SK-N-MC (cell line): Measurements from ENCODE around the gene RASSF3.

ENCODE experiments used
- DNase-seq: peaks from one replicate; pipeline ENCODE4 v3.0.0-alpha.2; 2011; ENCODE audit warnings: low read depth, low spot score
- H3K27ac ChIP-seq: fragments of 200-600 bp; sonication (generic); 2 replicates; pipeline ENCODE4 v1.5.1; 2016; ENCODE audit warnings: mixed run types
- H3K36me3 ChIP-seq: fragments of 200-600 bp; sonication (generic); 2 replicates; pipeline ENCODE4 v1.6.1; 2017; ENCODE audit warnings: antibody characterized with exemption, low read length, mixed read lengths; ENCODE audit not compliant: insufficient read depth
- H3K4me3 ChIP-seq: fragments of 200-600 bp; sonication (generic); 2 replicates; pipeline ENCODE4 v1.5.1; 2016
- H3K9ac ChIP-seq: fragments of 200-600 bp; sonication (generic); 2 replicates; pipeline ENCODE4 v1.8.0; 2017; ENCODE audit warnings: mixed run types, mixed read lengths; ENCODE audit not compliant: insufficient read length
- H3K9me3 ChIP-seq: fragments of 200-600 bp; sonication (generic); 2 replicates; pipeline ENCODE4 v1.6.1; 2017; ENCODE audit warnings: low read depth, mild to moderate bottlenecking, antibody characterized with exemption, low read length, moderate library complexity, mixed read lengths
- EZH2 ChIP-seq: fragments of 200-600 bp; sonication (generic); IDR thresholded peaks from one replicate; pipeline ENCODE4 v1.6.1; 2017; ENCODE audit warnings: antibody characterized with exemption
- FOXP2 ChIP-seq: optimal IDR thresholded peaks from 2 replicates; pipeline ENCODE3; 2011; ENCODE audit warnings: mild to moderate bottlenecking, moderate library complexity; ENCODE audit not compliant: insufficient read depth; ENCODE audit errors: extremely low read length, control extremely low read depth
- POLR2AphosphoS5 ChIP-seq: IDR thresholded peaks from 2 replicates; pipeline ENCODE4 v1.6.1; 2012; ENCODE audit warnings: mild to moderate bottlenecking, low read depth, low read length, borderline replicate concordance

Gene RASSF3

GRCh38 chr12:64583771-64584421 lies 26.4 kb upstream of the RASSF3 start:
- Histone ChIP-seq H3K36me3 (no peaks in the 10 kb centered on the region), H3K27ac (peak overlapping the region; percentile 76), H3K9ac (peak overlapping the region; percentile 23), H3K9me3 (no peaks in the 10 kb centered on the region), H3K4me3 (peak overlapping the region; percentile 64)
- TF ChIP-seq EZH2 = no peak
- no peak for TF ChIP-seq POLR2AphosphoS5
- no peak for TF ChIP-seq FOXP2
- no peak for DNase-seq

- DNase-seq = no peak
- H3K9me3 ChIP-seq = no peaks in the 10 kb centered on the region
- no peak for TF ChIP-seq EZH2
- no peak for TF ChIP-seq POLR2AphosphoS5
- TF ChIP-seq FOXP2 = no peak
These were observed 25.2 kb upstream of the RASSF3 start for GRCh38 chr12:64585104-64585503.

GRCh38 chr12:64587447-64587846 lies 22.8 kb upstream of the RASSF3 start:
- no peak for TF ChIP-seq FOXP2
- no peak for TF ChIP-seq POLR2AphosphoS5
- TF ChIP-seq EZH2 = no peak
- no peaks in the 10 kb centered on the region for H3K36me3 ChIP-seq
- no peak for DNase-seq
- H3K9ac ChIP-seq = no peak overlapping the region
- H3K27ac ChIP-seq = no peak overlapping the region
- no peaks in the 10 kb centered on the region for H3K9me3 ChIP-seq
- no peak overlapping the region for H3K4me3 ChIP-seq

More at GRCh38 chr12:64585104-64585503, 25.2 kb upstream of the RASSF3 start:
- H3K27ac ChIP-seq = no peak overlapping the region
- H3K36me3 ChIP-seq = no peaks in the 10 kb centered on the region
- H3K4me3 ChIP-seq = no peak overlapping the region
- H3K9ac ChIP-seq = no peak overlapping the region

- no peak overlapping the region for H3K9ac ChIP-seq
- H3K27ac ChIP-seq = no peak overlapping the region
- H3K9me3 ChIP-seq = no peaks in the 10 kb centered on the region
- H3K36me3 ChIP-seq = no peaks in the 10 kb centered on the region
- no peak for TF ChIP-seq POLR2AphosphoS5
- TF ChIP-seq EZH2 = no peak
- no peak for TF ChIP-seq FOXP2
- no peak overlapping the region for H3K4me3 ChIP-seq
- no peak for DNase-seq
These were observed 20.1 kb upstream of the RASSF3 start for GRCh38 chr12:64590183-64590582.

GRCh38 chr12:64595863-64596793 lies 14.2 kb upstream of the RASSF3 start:
- Histone ChIP-seq H3K4me3 (no peak overlapping the region), H3K27ac (no peak overlapping the region), H3K9ac (no peak overlapping the region), H3K9me3 (no peaks in the 10 kb centered on the region), H3K36me3 (no peaks in the 10 kb centered on the region)
- TF ChIP-seq EZH2 = no peak
- no peak for TF ChIP-seq POLR2AphosphoS5
- no peak for TF ChIP-seq FOXP2
- DNase-seq = no peak

GRCh38 chr12:64598831-64599230 lies 11.5 kb upstream of the RASSF3 start:
- H3K27ac ChIP-seq = no peak overlapping the region
- TF ChIP-seq FOXP2 = no peak
- TF ChIP-seq POLR2AphosphoS5 = no peak
- TF ChIP-seq EZH2 = no peak

GRCh38 chr12:64600164-64600561 lies 10.1 kb upstream of the RASSF3 start:
- DNase-seq = no peak
- H3K4me3 ChIP-seq = no peak overlapping the region

More at GRCh38 chr12:64598831-64599230, 11.5 kb upstream of the RASSF3 start:
- no peaks in the 10 kb centered on the region for H3K9me3 ChIP-seq
- no peaks in the 10 kb centered on the region for H3K36me3 ChIP-seq
- no peak overlapping the region for H3K4me3 ChIP-seq
- no peak for DNase-seq
- H3K9ac ChIP-seq = no peak overlapping the region

GRCh38 chr12:64603183-64603841 lies 7.0 kb upstream of the RASSF3 start:
- no peak for DNase-seq
- H3K4me3 ChIP-seq = no peak overlapping the region
- TF ChIP-seq POLR2AphosphoS5 = no peak
- TF ChIP-seq EZH2 = no peak
- TF ChIP-seq FOXP2 = no peak
- H3K36me3 ChIP-seq = no peaks in the 10 kb centered on the region
- H3K9me3 ChIP-seq = no peaks in the 10 kb centered on the region
- no peak overlapping the region for H3K27ac ChIP-seq
- H3K9ac ChIP-seq = no peak overlapping the region

More at GRCh38 chr12:64600164-64600561, 10.1 kb upstream of the RASSF3 start:
- Histone ChIP-seq H3K9ac (no peak overlapping the region), H3K36me3 (no peaks in the 10 kb centered on the region), H3K27ac (no peak overlapping the region), H3K9me3 (no peaks in the 10 kb centered on the region)
- TF ChIP-seq POLR2AphosphoS5 (no peak), FOXP2 (no peak), EZH2 (no peak)
